HG02588 (cell line): ENCODE results near the gene AUTS2.
"Not testable (repeated sequence)": the region's sequence is repeated elsewhere in the genome, so short reads cannot be mapped to it uniquely, and the experiment has no call there.

Experiments used
- ATAC-seq: cut with Tn5 transposase; IDR thresholded peaks from one replicate; pipeline ENCODE4 v1.9.1; 2021; ENCODE audit warnings: mild to moderate bottlenecking, moderate library complexity; ENCODE audit not compliant: unreplicated experiment

The AUTS2 gene

DNA sequence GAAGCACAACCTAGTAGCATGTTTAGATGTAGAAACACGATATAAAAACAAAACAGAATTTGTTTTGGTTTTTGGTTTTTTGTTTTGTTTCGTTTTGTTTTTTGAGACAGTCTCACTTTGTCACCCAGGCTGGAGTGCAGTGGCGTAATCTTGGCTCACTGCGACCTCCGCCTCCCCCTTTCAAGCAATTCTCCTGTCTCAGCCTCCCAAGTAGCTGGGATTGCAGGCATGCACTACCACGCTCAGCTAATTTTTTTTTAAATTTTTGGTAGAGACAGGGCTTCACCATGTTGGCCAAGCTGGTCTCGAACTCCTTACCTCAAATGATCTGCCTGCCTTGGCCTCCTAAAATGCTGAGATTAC is 1050.2 kb downstream of the AUTS2 start:
- not testable (repeated sequence) for ATAC-seq

GRCh38 chr7:70649323-70649722 is 1051.0 kb downstream of the AUTS2 start:
- no peak for ATAC-seq

- ATAC-seq: no peak
Measured at GRCh38 chr7:70654146-70654545, 1055.9 kb downstream of the AUTS2 start.

- no peak for ATAC-seq
Measured at GRCh38 chr7:70654979-70655378, 1056.7 kb downstream of the AUTS2 start.

DNA sequence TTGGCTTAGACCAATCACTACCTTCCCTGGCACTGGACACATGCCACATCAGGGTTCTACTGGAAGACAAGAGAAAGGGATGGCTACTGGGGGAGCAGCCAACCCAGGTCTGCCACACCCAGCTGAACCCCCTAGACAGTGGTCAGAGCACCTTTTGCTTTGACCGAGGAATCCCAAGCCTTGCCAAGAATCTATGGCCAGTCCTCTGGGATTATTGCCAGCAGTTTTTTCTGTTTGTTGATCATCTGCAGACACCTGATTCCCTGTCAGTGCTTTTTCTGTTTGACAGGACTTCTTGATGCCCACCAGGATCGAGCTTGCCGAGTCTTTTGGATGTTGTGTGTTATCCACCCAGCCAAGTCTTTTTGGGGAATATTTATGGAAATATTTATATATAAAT is 1057.4 kb downstream of the AUTS2 start:
- no peak for ATAC-seq

GRCh38 chr7:70657571-70657970 is 1059.3 kb downstream of the AUTS2 start:
- ATAC-seq: no peak

DNA sequence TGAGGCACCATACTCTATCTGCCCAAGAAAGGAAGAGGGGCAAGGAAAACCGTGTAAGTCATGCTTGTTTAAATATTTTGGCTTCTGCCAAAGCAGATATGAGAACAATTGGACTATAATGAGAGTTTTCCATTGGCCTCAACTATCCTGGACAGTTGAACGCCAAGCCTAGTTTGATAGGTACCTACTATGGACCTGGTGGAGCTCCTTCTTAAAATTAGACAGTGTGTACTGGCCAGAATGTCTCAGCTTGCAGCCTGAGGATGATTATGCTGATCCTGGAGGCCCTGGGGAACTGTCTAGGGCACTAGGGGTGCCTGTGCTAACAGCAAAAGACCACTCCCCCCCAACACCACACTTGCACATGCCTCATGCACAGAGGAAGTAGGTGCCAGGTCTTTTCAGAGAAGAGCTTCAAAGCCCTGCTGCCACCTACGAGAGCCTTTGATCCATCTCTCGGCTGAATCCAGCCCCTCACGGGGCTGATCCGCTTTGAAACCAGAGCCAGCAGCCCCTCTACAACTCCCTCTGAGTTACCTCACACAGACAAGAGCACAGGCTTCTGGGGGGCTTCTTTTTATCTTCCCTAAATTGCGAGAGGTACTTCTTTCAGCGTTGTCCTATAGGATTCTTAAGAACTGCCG is 1059.8 kb downstream of the AUTS2 start:
- ATAC-seq: no peak

- ATAC-seq: no peak
Measured at GRCh38 chr7:70659263-70659662, 1061.0 kb downstream of the AUTS2 start.

GRCh38 chr7:70660154-70660818 is 1062.0 kb downstream of the AUTS2 start:
- ATAC-seq: no peak

DNA sequence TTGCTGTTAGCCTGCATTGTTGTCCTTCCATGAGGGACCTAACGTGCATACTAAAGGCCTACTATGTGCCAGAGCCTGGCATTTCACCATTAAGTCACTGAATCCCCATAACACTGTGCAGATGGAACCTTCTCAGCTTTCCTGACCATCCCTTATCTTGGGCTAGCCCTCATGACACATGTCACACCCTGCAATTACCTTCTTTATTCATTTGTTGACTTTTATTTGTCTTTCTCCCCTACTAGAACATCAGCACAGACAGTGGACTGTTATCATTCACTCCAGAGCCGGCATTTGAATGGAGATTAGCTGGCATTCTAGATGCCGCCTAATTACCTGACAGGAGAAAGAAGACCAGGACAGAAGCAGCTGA is 1062.5 kb downstream of the AUTS2 start:
- no peak for ATAC-seq

- no peak for ATAC-seq
Measured at GRCh38 chr7:70663680-70664079, 1065.4 kb downstream of the AUTS2 start.

- no peak for ATAC-seq
Measured at GRCh38 chr7:70665997-70666396, 1067.7 kb downstream of the AUTS2 start.

DNA sequence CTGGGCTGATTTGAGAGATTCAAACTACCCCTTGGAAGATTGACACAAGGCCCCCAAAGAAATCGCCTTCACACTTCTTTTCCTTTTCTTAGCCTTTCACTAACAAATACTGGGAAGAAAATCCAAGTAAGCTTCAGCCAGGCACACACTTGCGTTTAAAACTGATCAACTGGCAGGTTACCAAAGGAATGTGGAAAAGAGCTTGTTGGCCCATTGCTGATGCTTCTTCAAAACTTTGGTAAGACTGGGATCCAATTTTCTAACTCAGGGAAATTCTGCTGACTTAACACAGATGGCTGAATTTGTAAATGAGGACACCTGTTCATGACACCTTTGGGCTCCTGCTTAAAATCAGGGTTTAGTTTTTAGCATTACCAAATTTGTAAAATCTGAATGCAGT is 1069.1 kb downstream of the AUTS2 start:
- no peak for ATAC-seq

DNA sequence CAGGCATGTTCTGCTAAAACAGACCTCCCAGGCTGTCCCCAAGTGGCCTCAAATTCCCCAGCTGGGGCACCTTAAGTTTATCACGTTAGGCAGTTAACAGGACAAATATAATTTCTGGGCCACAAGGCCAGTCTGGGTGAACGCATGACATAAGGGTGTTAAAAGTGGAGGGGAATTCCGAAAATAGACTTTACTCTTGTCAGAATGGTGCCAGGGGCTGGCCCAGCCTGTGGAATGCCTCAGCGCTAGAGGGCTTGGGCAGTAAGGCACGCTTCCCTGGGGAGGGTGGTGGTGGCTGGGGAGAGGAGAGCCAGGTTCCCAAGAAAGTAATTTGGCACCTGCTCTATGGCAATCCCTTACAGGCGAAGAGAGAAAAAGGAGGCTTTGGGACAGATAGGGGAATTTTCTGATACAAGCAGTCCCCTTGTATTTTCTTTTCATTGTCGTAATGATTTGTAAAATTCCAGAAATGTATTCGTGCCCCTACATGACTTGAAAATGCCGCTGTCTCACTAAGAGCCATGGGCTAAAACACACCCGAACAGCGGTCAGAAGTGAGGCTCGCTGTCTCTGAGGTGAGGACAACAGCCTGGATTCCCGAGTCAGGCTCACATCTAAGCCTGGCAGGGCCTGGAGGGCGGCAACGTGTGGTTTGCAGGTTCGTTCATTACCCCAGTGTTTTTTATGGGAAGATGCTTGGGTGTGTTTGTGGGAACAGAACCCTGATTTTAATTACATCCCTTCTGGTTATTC is 1070.5 kb downstream of the AUTS2 start:
- ATAC-seq: no peak

DNA sequence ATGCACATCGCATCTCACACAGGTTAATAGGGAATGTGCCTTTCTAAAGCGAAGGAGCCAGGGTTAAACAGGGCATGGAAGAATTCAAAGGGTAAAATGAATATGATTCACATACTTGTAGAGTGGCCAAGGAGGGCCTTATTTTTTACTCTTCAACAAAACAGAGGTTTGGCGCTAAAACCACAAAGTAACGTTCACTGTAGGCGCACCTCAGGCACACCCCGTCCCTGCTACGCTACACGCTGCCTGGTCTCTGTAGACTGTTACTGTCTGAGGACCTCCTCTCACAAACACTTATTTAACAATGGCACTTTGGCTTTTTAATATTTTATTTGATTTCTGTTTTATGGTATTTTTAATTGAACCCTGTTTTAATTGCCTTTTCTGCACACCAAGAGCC is 1071.6 kb downstream of the AUTS2 start:
- ATAC-seq: no peak

DNA sequence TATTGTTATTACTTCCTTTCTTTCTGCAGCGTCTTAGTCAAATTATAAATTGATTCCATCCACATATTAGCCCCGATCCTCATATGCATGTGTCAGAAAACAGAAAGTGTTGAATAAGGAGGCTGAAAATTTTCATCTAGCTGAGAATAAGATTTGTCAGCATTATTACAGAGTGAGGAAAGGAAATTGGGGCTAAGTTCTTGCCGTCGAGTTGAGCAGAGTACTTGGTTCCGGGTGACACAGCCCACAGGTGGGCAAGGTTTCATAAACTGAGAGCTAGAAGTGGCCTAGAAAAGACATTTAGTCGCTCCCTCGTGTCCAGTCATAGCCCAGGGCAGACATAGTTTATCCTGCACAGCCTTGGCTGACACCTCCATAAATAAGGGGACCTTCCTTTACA is 1072.0 kb downstream of the AUTS2 start:
- ATAC-seq: no peak

- ATAC-seq: no peak
Measured at GRCh38 chr7:70673778-70674570, 1075.7 kb downstream of the AUTS2 start.

DNA sequence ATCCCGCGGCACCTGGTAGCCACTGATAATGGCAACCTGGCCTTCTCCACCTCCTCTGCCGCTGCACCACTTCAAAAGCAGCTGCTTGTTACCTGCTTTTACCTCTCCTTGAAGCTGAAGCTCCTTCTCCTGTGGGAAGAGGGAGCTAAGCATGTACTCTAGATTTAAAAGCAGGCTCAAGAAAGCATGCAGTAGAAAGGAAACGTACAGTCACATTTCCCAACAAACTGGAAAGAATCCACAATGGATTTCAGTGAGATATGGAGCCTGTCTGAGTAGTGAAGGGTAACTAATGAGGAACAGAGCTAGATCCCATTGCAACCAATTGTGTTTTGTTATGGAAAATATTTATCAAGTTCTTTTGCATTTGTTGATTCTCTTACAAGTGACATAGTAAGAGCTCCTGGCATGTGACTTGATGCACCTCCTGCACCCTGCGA is 1076.3 kb downstream of the AUTS2 start:
- no peak for ATAC-seq

DNA sequence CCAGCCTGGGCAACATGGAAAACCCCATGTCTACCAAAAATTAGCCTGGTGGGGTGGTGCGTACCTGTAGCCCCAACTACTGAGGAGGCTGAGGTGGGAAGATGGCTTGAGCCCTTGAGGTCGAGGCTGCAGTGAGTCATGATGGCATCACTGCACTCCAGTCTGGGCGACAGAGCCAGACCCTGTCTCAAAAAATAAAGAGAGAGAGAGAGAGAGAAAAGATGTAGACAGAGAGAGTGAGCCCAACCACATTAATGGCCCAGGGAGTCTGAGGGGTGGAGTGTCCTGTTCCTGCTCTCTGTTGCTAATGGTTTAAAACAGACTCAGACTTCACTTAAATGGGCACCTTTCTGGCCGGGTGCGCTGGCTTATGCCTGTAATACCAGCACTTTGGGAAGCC is 1078.0 kb downstream of the AUTS2 start:
- ATAC-seq: no peak

GRCh38 chr7:70678621-70679251 is 1080.5 kb downstream of the AUTS2 start:
- no peak for ATAC-seq

DNA sequence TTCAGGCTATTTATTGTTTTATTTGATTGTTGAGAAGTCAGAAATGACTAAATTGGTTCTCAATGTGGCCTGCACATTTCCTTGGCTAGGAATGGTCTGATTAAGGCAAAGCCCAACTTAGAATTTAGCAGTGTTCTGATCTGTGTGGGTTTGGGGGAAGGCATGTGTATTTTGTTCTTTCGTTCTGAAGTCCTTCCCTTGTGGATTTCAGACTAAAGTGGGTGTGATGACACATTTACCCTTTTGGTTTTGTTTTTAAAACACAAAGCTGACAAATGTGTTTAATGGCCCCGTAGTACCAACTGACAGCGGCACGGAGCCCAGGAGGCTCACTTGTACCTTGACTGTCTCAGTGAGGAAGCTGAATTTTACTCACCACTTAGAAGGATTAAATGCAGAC is 1081.4 kb downstream of the AUTS2 start:
- no peak for ATAC-seq
